Measurements from ENCODE around the gene MPIG6B. TPM values are rescaled to one million over a fixed set of nuclear protein-coding genes. Genes with fewer than 3 reads are reported as not detected.

The MPIG6B gene
- total and polyA plus RNA-seq, 7 experiments from 2014 or later, result 0.12 to 4.7 (median 0.64) TPM

DNA sequence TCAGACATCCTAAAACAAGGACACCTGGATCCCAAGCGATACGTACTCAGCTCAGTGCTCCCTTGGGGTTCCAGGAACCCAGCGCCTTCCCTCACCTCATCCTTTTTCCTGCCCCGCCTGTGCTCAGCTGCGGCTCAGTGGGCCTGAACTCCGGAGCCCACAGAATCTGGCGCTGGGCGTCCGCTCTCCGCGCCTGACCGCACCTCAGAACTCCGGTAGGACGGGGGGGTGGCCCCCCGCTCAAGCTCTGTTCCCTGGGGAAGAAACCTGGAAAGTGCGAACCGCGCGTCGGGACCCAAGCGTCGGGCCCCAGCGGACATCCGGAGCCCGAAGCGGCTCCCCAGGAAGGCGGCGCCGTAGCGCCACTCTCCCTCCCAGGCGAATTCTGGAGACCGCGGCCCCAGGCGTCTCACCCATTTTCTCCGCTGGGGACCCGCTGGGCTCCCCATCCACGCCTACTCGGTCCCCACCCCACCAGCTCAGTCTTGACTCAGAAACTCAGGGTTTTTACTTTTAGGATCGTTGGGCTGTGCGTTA, 42.0 kb upstream of the MPIG6B start:
- H3K9me3 ChIP-seq (ENCODE audit: control insufficient read depth in 2 of 3, low read length in 3 of 3), result no peaks in the 10 kb centered on the region
- H3K4me3 ChIP-seq (ENCODE audit: low read length), result peak overlapping the region; percentile 78
- Mint-ChIP-seq H3K4me1 (peaks cover 14 to 32% (median 19%) of the 10 kb centered on the region in 7 donors), H3K27ac (peak overlapping the region; percentile 41 to 86 (median 68)), H3K9me3 (no peaks in the 10 kb centered on the region), H3K27me3 (no peaks in the 10 kb centered on the region), H3K36me3 (peaks cover 0 to 6% (median 2%) of the 10 kb centered on the region in 5 donors), H3K4me3 (peak overlapping the region; percentile 86 to 98 (median 90))
- H3K27ac ChIP-seq (ENCODE audit: low read depth, low read length), result peak overlapping the region; percentile 68
- ChIA-PET CTCF (interaction anchor here (0.6 to 2.1 kb wide), 8 partner anchors 31 to 153 kb away, joined by 3 to 12 read pairs (median 4); partner anchors contain the start of gene HSPA1B), POLR2A (interaction anchor here (0.8 to 2.1 kb wide), 11 partner anchors 9 to 149 kb away, joined by 3 to 18 read pairs (median 4); partner anchors contain the start of genes ABHD16A, BAG6 and C6orf47)
- DNase-seq (peak in 8 of 9 donors; percentile 22 to 59 (median 28)), ATAC-seq (peak; percentile 71)
- H3K36me3 ChIP-seq (ENCODE audit: control insufficient read depth in 2 of 3, insufficient read depth in 3 of 3, low read length in 3 of 3), result peaks cover 0 to 7% (median 0%) of the 10 kb centered on the region in 3 experiments
- peaks cover 15 to 16% of the 10 kb centered on the region in 2 donors for H3K4me1 ChIP-seq (ENCODE audit: control insufficient read depth in 2 of 2, insufficient read depth in 2 of 2, low read length in 2 of 2)
- H3K27me3 ChIP-seq (ENCODE audit: control insufficient read depth in 2 of 2, insufficient read depth in 2 of 2, low read length in 2 of 2), result no peaks in the 10 kb centered on the region
- intact Hi-C loops (cut with micrococcal nuclease), result loop anchor here (1.0 to 5.0 kb wide), 5 partner anchors 22 to 88 kb away; partner anchors contain the start of genes ABHD16A (in 1 of the 2), BAG6 (in 1 of the 2), CLIC1 (in 1 of the 2) and DDAH2 (in 1 of the 2)

DNA sequence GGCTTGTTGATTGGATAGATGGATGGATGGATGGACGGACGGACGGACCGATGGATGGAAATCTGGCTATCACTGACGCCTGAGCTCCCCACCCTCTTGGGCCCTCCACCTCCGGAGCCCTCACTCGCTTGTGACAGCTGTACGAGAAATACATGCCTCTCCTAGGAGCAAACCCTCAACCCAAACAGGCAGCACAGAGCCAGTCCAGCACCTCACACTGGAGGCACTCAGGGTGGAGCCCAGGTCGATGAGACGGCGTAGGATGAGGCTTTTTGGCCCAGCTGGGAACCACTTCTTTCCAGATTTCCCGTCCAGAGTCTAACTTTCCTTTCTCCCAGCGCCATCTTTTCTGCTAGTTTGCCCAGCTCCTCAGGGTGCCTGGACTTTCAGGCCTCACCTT, 39.6 kb upstream of the MPIG6B start:
- no peak overlapping the region for H3K4me3 Mint-ChIP-seq
- H3K4me1 Mint-ChIP-seq, result peaks cover 14 to 24% (median 17%) of the 10 kb centered on the region in 7 donors
- Histone ChIP-seq H3K36me3 (ENCODE audit: control insufficient read depth in 2 of 3, insufficient read depth in 3 of 3, low read length in 3 of 3) (peaks cover 0 to 31% (median 21%) of the 10 kb centered on the region in 3 experiments), H3K4me1 (ENCODE audit: control insufficient read depth in 2 of 2, insufficient read depth in 2 of 2, low read length in 2 of 2) (peaks cover 15 to 16% of the 10 kb centered on the region in 2 donors), H3K27ac (ENCODE audit: low read depth, low read length) (no peak overlapping the region), H3K9me3 (ENCODE audit: control insufficient read depth in 2 of 3, low read length in 3 of 3) (no peaks in the 10 kb centered on the region), H3K27me3 (ENCODE audit: control insufficient read depth in 2 of 2, insufficient read depth in 2 of 2, low read length in 2 of 2) (no peaks in the 10 kb centered on the region), H3K4me3 (ENCODE audit: low read length) (no peak overlapping the region)
- DNase-seq (no peak), ATAC-seq (no peak)
- CTCF ChIA-PET, result interaction anchor here (1.5 kb wide), 1 partner anchor 134 kb away, joined by 5 read pairs; no protein-coding TSS in a partner anchor
- peak overlapping the region in 3 of 9 donors; percentile 41 to 59 (median 48) for H3K27ac Mint-ChIP-seq
- H3K9me3 Mint-ChIP-seq, result no peaks in the 10 kb centered on the region
- intact Hi-C loops (cut with micrococcal nuclease), result loop anchor here in 1 of 2 donors (5.0 kb wide), 1 partner anchor 54 kb away; the partner anchor contains the start of gene CLIC1
- peaks cover 0 to 14% (median 5%) of the 10 kb centered on the region in 5 donors for H3K36me3 Mint-ChIP-seq
- POLR2A ChIA-PET, result interaction anchor here (0.6 to 1.6 kb wide), 3 partner anchors 16 to 31 kb away, joined by 3 to 4 read pairs (median 4); partner anchors contain the start of genes ABHD16A and BAG6
- H3K27me3 Mint-ChIP-seq, result no peaks in the 10 kb centered on the region

- ATAC-seq (no peak), DNase-seq (no peak)
- intact Hi-C loops (cut with micrococcal nuclease), result no loop called here
- Mint-ChIP-seq H3K27ac (peak overlapping the region in 1 of 9 donors; percentile 61), H3K27me3 (no peaks in the 10 kb centered on the region), H3K9me3 (no peaks in the 10 kb centered on the region), H3K4me3 (no peak overlapping the region), H3K4me1 (peaks cover 2 to 15% (median 3%) of the 10 kb centered on the region in 7 donors), H3K36me3 (peaks cover 0 to 25% (median 10%) of the 10 kb centered on the region in 5 donors)
- peaks cover 3% of the 10 kb centered on the region in 2 donors for H3K4me1 ChIP-seq (ENCODE audit: control insufficient read depth in 2 of 2, insufficient read depth in 2 of 2, low read length in 2 of 2)
- POLR2A ChIA-PET, result interaction anchor here (0.5 to 0.7 kb wide), 2 partner anchors 12 to 531 kb away, joined by 3 read pairs; no protein-coding TSS in a partner anchor
- H3K36me3 ChIP-seq (ENCODE audit: control insufficient read depth in 2 of 3, insufficient read depth in 3 of 3, low read length in 3 of 3), result peaks cover 0 to 55% (median 21%) of the 10 kb centered on the region in 3 experiments
- no peaks in the 10 kb centered on the region for H3K27me3 ChIP-seq (ENCODE audit: control insufficient read depth in 2 of 2, insufficient read depth in 2 of 2, low read length in 2 of 2)
- H3K4me3 ChIP-seq (ENCODE audit: low read length), result no peak overlapping the region
- CTCF ChIA-PET, result interaction anchor here (1.3 kb wide), 2 partner anchors 13 to 144 kb away, joined by 3 to 6 read pairs; no protein-coding TSS in a partner anchor
- H3K27ac ChIP-seq (ENCODE audit: low read depth, low read length), result no peak overlapping the region
- H3K9me3 ChIP-seq (ENCODE audit: control insufficient read depth in 2 of 3, low read length in 3 of 3), result no peaks in the 10 kb centered on the region
Observed at GRCh38 chr6:31686483-31686882, 36.7 kb upstream of the MPIG6B start.

- intact Hi-C loops (cut with micrococcal nuclease), result no loop called here
- Mint-ChIP-seq H3K27ac (peak overlapping the region in 1 of 9 donors; percentile 28), H3K4me3 (no peak overlapping the region), H3K27me3 (no peaks in the 10 kb centered on the region), H3K4me1 (peaks cover 0 to 9% (median 0%) of the 10 kb centered on the region in 7 donors), H3K36me3 (peaks cover 0 to 25% (median 10%) of the 10 kb centered on the region in 5 donors), H3K9me3 (no peaks in the 10 kb centered on the region)
- CTCF ChIA-PET, result interaction anchor here (0.5 to 1.3 kb wide), 4 partner anchors 9 to 149 kb away, joined by 3 to 6 read pairs (median 3); no protein-coding TSS in a partner anchor
- H3K27ac ChIP-seq (ENCODE audit: low read depth, low read length), result no peak overlapping the region
- peaks cover 0 to 61% (median 21%) of the 10 kb centered on the region in 3 experiments for H3K36me3 ChIP-seq (ENCODE audit: control insufficient read depth in 2 of 3, insufficient read depth in 3 of 3, low read length in 3 of 3)
- ATAC-seq, result no peak
- no peaks in the 10 kb centered on the region for H3K4me1 ChIP-seq (ENCODE audit: control insufficient read depth in 2 of 2, insufficient read depth in 2 of 2, low read length in 2 of 2)
- H3K9me3 ChIP-seq (ENCODE audit: control insufficient read depth in 2 of 3, low read length in 3 of 3), result no peaks in the 10 kb centered on the region
- no peak for DNase-seq
- POLR2A ChIA-PET, result no interaction called here
- H3K4me3 ChIP-seq (ENCODE audit: low read length), result no peak overlapping the region
- no peaks in the 10 kb centered on the region for H3K27me3 ChIP-seq (ENCODE audit: control insufficient read depth in 2 of 2, insufficient read depth in 2 of 2, low read length in 2 of 2)
Observed at GRCh38 chr6:31687321-31687720, 35.9 kb upstream of the MPIG6B start.

- no peak for DNase-seq
- Histone ChIP-seq H3K9me3 (ENCODE audit: control insufficient read depth in 2 of 3, low read length in 3 of 3) (no peaks in the 10 kb centered on the region), H3K36me3 (ENCODE audit: control insufficient read depth in 2 of 3, insufficient read depth in 3 of 3, low read length in 3 of 3) (peaks cover 0 to 67% (median 21%) of the 10 kb centered on the region in 3 experiments), H3K4me1 (ENCODE audit: control insufficient read depth in 2 of 2, insufficient read depth in 2 of 2, low read length in 2 of 2) (no peaks in the 10 kb centered on the region), H3K27ac (ENCODE audit: low read depth, low read length) (no peak overlapping the region), H3K4me3 (ENCODE audit: low read length) (no peak overlapping the region), H3K27me3 (ENCODE audit: control insufficient read depth in 2 of 2, insufficient read depth in 2 of 2, low read length in 2 of 2) (no peaks in the 10 kb centered on the region)
- Mint-ChIP-seq H3K4me1 (peaks cover 0 to 9% (median 0%) of the 10 kb centered on the region in 7 donors), H3K27ac (peak overlapping the region in 2 of 9 donors; percentile 39 to 48), H3K9me3 (no peaks in the 10 kb centered on the region), H3K4me3 (no peak overlapping the region), H3K36me3 (peaks cover 0 to 29% (median 10%) of the 10 kb centered on the region in 5 donors), H3K27me3 (no peaks in the 10 kb centered on the region)
- no peak for ATAC-seq
- intact Hi-C loops (cut with micrococcal nuclease), result no loop called here
- ChIA-PET POLR2A (interaction anchor here (0.7 kb wide), 1 partner anchor 151 kb away, joined by 3 read pairs; no protein-coding TSS in a partner anchor), CTCF (interaction anchor here (1.3 kb wide), 1 partner anchor 12 kb away, joined by 6 read pairs; no protein-coding TSS in a partner anchor)
Observed at GRCh38 chr6:31687860-31688693, 35.1 kb upstream of the MPIG6B start.

Data from naive thymus-derived CD4-positive, alpha-beta T cell (primary cell).